SH-SY5Y (cell line): ENCODE data around the gene DYNLRB2.

Experiments used
- GATA2 ChIP-seq: IDR thresholded peaks from 2 replicates; pipeline ENCODE4 v1.6.1; 2011; ENCODE audit warnings: mild to moderate bottlenecking, low read depth, low read length
- GATA3 ChIP-seq: IDR thresholded peaks from 2 replicates; pipeline ENCODE4 v1.6.1; 2011; ENCODE audit warnings: low read depth, mild to moderate bottlenecking, low read length, moderate library complexity

DYNLRB2 gene

GRCh38 chr16:80530479-80530878, 10.3 kb upstream of the DYNLRB2 start:
- TF ChIP-seq GATA3 = no peak
- no peak for TF ChIP-seq GATA2

GRCh38 chr16:80536238-80536637, 4.6 kb upstream of the DYNLRB2 start:
- TF ChIP-seq GATA2 (no peak), GATA3 (no peak)

GRCh38 chr16:80541306-80541694, 507 bp downstream of the DYNLRB2 start:
- TF ChIP-seq GATA2 = no peak
- TF ChIP-seq GATA3 = no peak

GRCh38 chr16:80543162-80543561, 2.4 kb downstream of the DYNLRB2 start:
- no peak for TF ChIP-seq GATA2
- no peak for TF ChIP-seq GATA3

GRCh38 chr16:80544326-80544725, 3.5 kb downstream of the DYNLRB2 start:
- TF ChIP-seq GATA2 (no peak), GATA3 (no peak)

- TF ChIP-seq GATA3 (no peak), GATA2 (no peak)
These were observed 5.5 kb downstream of the DYNLRB2 start for GRCh38 chr16:80546249-80546648.

- TF ChIP-seq GATA3 = no peak
These were observed 6.4 kb downstream of the DYNLRB2 start for GRCh38 chr16:80547145-80547544.

GRCh38 chr16:80552277-80552676, 11.5 kb downstream of the DYNLRB2 start:
- TF ChIP-seq GATA3 (no peak), GATA2 (no peak)

- no peak for TF ChIP-seq GATA3
- TF ChIP-seq GATA2 = no peak
These were observed 13.2 kb downstream of the DYNLRB2 start for GRCh38 chr16:80554033-80554432.

- TF ChIP-seq GATA2 (no peak), GATA3 (no peak)
These were observed 15.7 kb downstream of the DYNLRB2 start for GRCh38 chr16:80556481-80556880.

GRCh38 chr16:80557037-80557436, 16.2 kb downstream of the DYNLRB2 start:
- TF ChIP-seq GATA3 (no peak), GATA2 (no peak)

GRCh38 chr16:80559369-80559768, 18.6 kb downstream of the DYNLRB2 start:
- no peak for TF ChIP-seq GATA3
- no peak for TF ChIP-seq GATA2

GRCh38 chr16:80563066-80563465, 22.3 kb downstream of the DYNLRB2 start:
- TF ChIP-seq GATA2 (no peak), GATA3 (no peak)

- no peak for TF ChIP-seq GATA2
- TF ChIP-seq GATA3 = no peak
These were observed 23.6 kb downstream of the DYNLRB2 start for GRCh38 chr16:80564394-80564793.

- TF ChIP-seq GATA3 = no peak
- TF ChIP-seq GATA2 = no peak
These were observed 28.8 kb downstream of the DYNLRB2 start for GRCh38 chr16:80569440-80570105.

GRCh38 chr16:80570106-80570478, 29.3 kb downstream of the DYNLRB2 start:
- no peak for TF ChIP-seq GATA2
- TF ChIP-seq GATA3 = no peak

GRCh38 chr16:80573700-80574120, 32.9 kb downstream of the DYNLRB2 start:
- no peak for TF ChIP-seq GATA2
- TF ChIP-seq GATA3 = no peak
